HepG2 (cell line): ENCODE results near the gene RPL19. TPM values are rescaled to one million over a fixed set of nuclear protein-coding genes. Genes with fewer than 3 reads are reported as not detected.

ENCODE experiments used
- ATAC-seq: fragments of 200-7000 bp; cut with Tn5 transposase; 3 replicates; pipeline ENCODE4 v1.9.1; 2020; ENCODE audit warnings: mild to moderate bottlenecking, moderate library complexity
- BruUV-seq: library from RNA; stranded (reverse); fragments of 400-500 nt; replicated peaks from 2 replicates; lab custom pipeline; 2021; lab: Mats Ljungman, UMichigan
- CTCF ChIA-PET: fragments of 300-600 bp; formaldehyde crosslinking; extraction: SDS; loops from one replicate; lab custom pipeline; 2021; ENCODE audit warnings: low total read pairs, inconsistent platforms, low intra/inter-chr PET ratio; lab: Yijun Ruan, JAX
- POLR2A ChIA-PET: fragments of 350-600 bp; sonication (Branson Sonifier 250); formaldehyde crosslinking; loops from one replicate; lab custom pipeline; 2020; ENCODE audit warnings: antibody characterized with exemption, inconsistent platforms; lab: Yijun Ruan, JAX
- DNase-seq: peaks from one replicate; pipeline ENCODE4 v3.0.0-alpha.2; 2015; ENCODE audit warnings: low spot score
- FAIRE-seq: peaks from 3 replicates; lab custom pipeline; 2011; peaks lifted over from hg19 to GRCh38; lab: Jason Lieb, UNC
- H2AFZ ChIP-seq: one replicate; pipeline ENCODE4 v1.6.1; 2011; ENCODE audit warnings: low read length, inconsistent platforms
- H3K27ac ChIP-seq: fragments of 300-600 bp; 3 replicates; pipeline ENCODE4 v1.8.0; 2011; ENCODE audit warnings: mixed run types, mild to moderate bottlenecking, mixed read lengths, low read length, inconsistent platforms; ENCODE audit not compliant: insufficient read depth; ENCODE audit errors: extremely low read length
- H3K27me3 ChIP-seq, 2 experiments: fragments of 200-600 bp in 1 of 2; 2 replicates in 1 of 2; 3 replicates in 1 of 2; pipeline versions ENCODE4 v1.6.0 to v1.8.0; 2011; ENCODE audit warnings: low read length in 2 of 2, mild to moderate bottlenecking in 2 of 2, moderate library complexity in 2 of 2, inconsistent platforms in 1 of 2; ENCODE audit not compliant: insufficient read depth in 2 of 2, control insufficient read depth in 1 of 2
- H3K36me3 ChIP-seq, 2 experiments: fragments of 200-600 bp in 1 of 2; replicated peaks in 1 of 2; 2 replicates in 1 of 2; 3 replicates in 1 of 2; pipeline versions ENCODE4 v1.5.1 to v1.8.0; 2011; ENCODE audit warnings: low read length in 2 of 2, inconsistent platforms in 1 of 2; ENCODE audit not compliant: insufficient read depth in 2 of 2, control insufficient read depth in 1 of 2
- H3K4me1 ChIP-seq: 2 replicates; pipeline ENCODE4 v1.5.1; 2012; ENCODE audit warnings: low read length, inconsistent platforms; ENCODE audit not compliant: insufficient read depth
- H3K4me2 ChIP-seq: 2 replicates; pipeline ENCODE4 v1.6.0; 2011; ENCODE audit warnings: low read depth, low read length, inconsistent platforms
- H3K4me3 ChIP-seq, 3 experiments: fragments of 200-600 bp in 1 of 3; sonication (generic), shearing (Covaris generic) in 1 of 3; replicated peaks in 1 of 3; 2 replicates each; pipeline ENCODE4 v1.5.1; 2011 to 2016; ENCODE audit warnings: low read length in 3 of 3, inconsistent platforms in 2 of 3, low read depth in 2 of 3, mild to moderate bottlenecking in 2 of 3, control low read depth in 1 of 3, mixed read lengths in 1 of 3; ENCODE audit not compliant: insufficient read depth in 1 of 3
- H3K79me2 ChIP-seq: one replicate; pipeline ENCODE4 v1.6.1; 2011; ENCODE audit warnings: low read length, inconsistent platforms; ENCODE audit not compliant: insufficient read depth
- H3K9ac ChIP-seq: 2 replicates; pipeline ENCODE4 v1.6.0; 2011; ENCODE audit warnings: mild to moderate bottlenecking, low read depth, low read length, inconsistent platforms; ENCODE audit not compliant: insufficient read depth
- H3K9me3 ChIP-seq: 2 replicates; pipeline ENCODE4 v1.5.1; 2012; ENCODE audit warnings: mild to moderate bottlenecking, low read length
- H4K20me1 ChIP-seq: 2 replicates; pipeline ENCODE4 v1.6.0; 2011; ENCODE audit warnings: inconsistent platforms, mild to moderate bottlenecking, low read length, moderate library complexity; ENCODE audit not compliant: insufficient read depth
- KLF12 ChIP-seq: sonication (generic); formaldehyde crosslinking; IDR thresholded peaks from 2 replicates; pipeline ENCODE4 v1.4.0; 2020; ENCODE audit warnings: missing genetic modification reagents, borderline replicate concordance
- PLSCR1 ChIP-seq: sonication (generic); formaldehyde crosslinking; IDR thresholded peaks from 2 replicates; pipeline ENCODE4 v1.5.0; 2020; ENCODE audit warnings: missing genetic modification reagents, mild to moderate bottlenecking, borderline replicate concordance
- ZBTB20 ChIP-seq: sonication (generic); formaldehyde crosslinking; IDR thresholded peaks from 2 replicates; pipeline ENCODE4 v1.8.1; 2023; ENCODE audit warnings: missing genetic modification reagents, low read depth, mild to moderate bottlenecking, borderline replicate concordance
- ZBTB37 ChIP-seq: sonication (generic); formaldehyde crosslinking; IDR thresholded peaks from 2 replicates; pipeline ENCODE4 v1.4.0; 2020; ENCODE audit warnings: mild to moderate bottlenecking, missing genetic modification reagents
- ZFP41 ChIP-seq: sonication (generic); formaldehyde crosslinking; IDR thresholded peaks from 2 replicates; pipeline ENCODE4 v1.4.0; 2020; ENCODE audit warnings: mild to moderate bottlenecking, missing genetic modification reagents, borderline replicate concordance
- ZHX1 ChIP-seq: sonication (generic); formaldehyde crosslinking; IDR thresholded peaks from 2 replicates; pipeline ENCODE4 v1.8.1; 2022; ENCODE audit warnings: low read depth, mild to moderate bottlenecking, missing genetic modification reagents
- ZNF460 ChIP-seq: sonication (generic); formaldehyde crosslinking; IDR thresholded peaks from 2 replicates; pipeline ENCODE4 v1.5.1; 2020; ENCODE audit warnings: missing genetic modification reagents, mild to moderate bottlenecking, borderline replicate concordance
- ZNF607 ChIP-seq: sonication (generic); formaldehyde crosslinking; IDR thresholded peaks from 2 replicates; pipeline ENCODE4 v1.5.1; 2020; ENCODE audit warnings: missing genetic modification reagents, mild to moderate bottlenecking, borderline replicate concordance
- ZNF747 ChIP-seq: sonication (generic); formaldehyde crosslinking; IDR thresholded peaks from 2 replicates; pipeline ENCODE4 v1.8.1; 2023; ENCODE audit warnings: missing genetic modification reagents, mild to moderate bottlenecking, borderline replicate concordance
- WGBS: methylation state at CpG from one replicate; pipeline ENCODE4 v1.1.6; 2017; ENCODE audit warnings: low lambda C conversion rate; 5-methylcytosine and 5-hydroxymethylcytosine counted together
- in situ Hi-C: cut with HindIII; loops from 2 replicates; pipeline ENCODE4 v1.10.0; 2017; ENCODE audit warnings: low pct_unique_long_range_greater_than_20kb; ENCODE audit not compliant: extremely low pct_ligation_motif_present
- intact Hi-C: fragments of 100-400 bp; cut with micrococcal nuclease; formaldehyde crosslinking; loops from one replicate; pipeline ENCODE4 v1.10.0; 2022; ENCODE audit not compliant: unreplicated experiment
- polyA plus RNA-seq, 8 experiments: library from polyadenylated mRNA; depleted of rRNA in 3 of 8; stranded (reverse) in 7 of 8; unstranded in 1 of 8; fragments of >200 nt; fragmentation: Illumina TruSeq in 4 of 8; extraction: Trizol in 4 of 8; gene quantifications; 2 replicates each; pipeline versions ENCODE4 v1.2.1 to v1.2.3, GENCODE V29; 2011 to 2016; ENCODE audit warnings: low read depth in 4 of 8, missing spikeins in 1 of 8, mixed read lengths in 1 of 8; ENCODE audit not compliant: insufficient read depth in 1 of 8
- total RNA-seq, 5 experiments: library from RNA; depleted of rRNA; stranded (reverse); fragments of >200 nt; fragmentation: Illumina TruSeq; extraction: Trizol; gene quantifications; 2 replicates each; pipeline ENCODE4 v1.2.3, GENCODE V29; 2016; ENCODE audit warnings: low read depth in 1 of 5
- TF ChIP-seq, protein P1 (sequence below): sonication (generic); formaldehyde crosslinking; IDR thresholded peaks from 2 replicates; pipeline ENCODE4 v1.4.0; 2020; ENCODE audit warnings: low read depth, missing genetic modification reagents

Gene RPL19
- total and polyA plus RNA-seq, 2 of the 13 experiments (the other 11 are each of a cell fraction or from before 2014, with no cell fraction given), result 2,522 to 2,768 TPM

- TF ChIP-seq, protein P1, sequence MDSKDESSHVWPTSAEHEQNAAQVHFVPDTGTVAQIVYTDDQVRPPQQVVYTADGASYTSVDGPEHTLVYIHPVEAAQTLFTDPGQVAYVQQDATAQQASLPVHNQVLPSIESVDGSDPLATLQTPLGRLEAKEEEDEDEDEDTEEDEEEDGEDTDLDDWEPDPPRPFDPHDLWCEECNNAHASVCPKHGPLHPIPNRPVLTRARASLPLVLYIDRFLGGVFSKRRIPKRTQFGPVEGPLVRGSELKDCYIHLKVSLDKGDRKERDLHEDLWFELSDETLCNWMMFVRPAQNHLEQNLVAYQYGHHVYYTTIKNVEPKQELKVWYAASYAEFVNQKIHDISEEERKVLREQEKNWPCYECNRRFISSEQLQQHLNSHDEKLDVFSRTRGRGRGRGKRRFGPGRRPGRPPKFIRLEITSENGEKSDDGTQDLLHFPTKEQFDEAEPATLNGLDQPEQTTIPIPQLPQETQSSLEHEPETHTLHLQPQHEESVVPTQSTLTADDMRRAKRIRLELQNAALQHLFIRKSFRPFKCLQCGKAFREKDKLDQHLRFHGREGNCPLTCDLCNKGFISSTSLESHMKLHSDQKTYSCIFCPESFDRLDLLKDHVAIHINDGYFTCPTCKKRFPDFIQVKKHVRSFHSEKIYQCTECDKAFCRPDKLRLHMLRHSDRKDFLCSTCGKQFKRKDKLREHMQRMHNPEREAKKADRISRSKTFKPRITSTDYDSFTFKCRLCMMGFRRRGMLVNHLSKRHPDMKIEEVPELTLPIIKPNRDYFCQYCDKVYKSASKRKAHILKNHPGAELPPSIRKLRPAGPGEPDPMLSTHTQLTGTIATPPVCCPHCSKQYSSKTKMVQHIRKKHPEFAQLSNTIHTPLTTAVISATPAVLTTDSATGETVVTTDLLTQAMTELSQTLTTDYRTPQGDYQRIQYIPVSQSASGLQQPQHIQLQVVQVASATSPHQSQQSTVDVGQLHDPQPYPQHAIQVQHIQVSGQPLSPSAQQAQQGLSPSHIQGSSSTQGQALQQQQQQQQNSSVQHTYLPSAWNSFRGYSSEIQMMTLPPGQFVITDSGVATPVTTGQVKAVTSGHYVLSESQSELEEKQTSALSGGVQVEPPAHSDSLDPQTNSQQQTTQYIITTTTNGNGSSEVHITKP (CRISPR knock-in tag), result peak; percentile 53; the same call in 1 of the 2 replicates
These were observed 5.0 kb upstream of the RPL19 start (continued) for GRCh38 chr17:39194985-39195524.

DNA sequence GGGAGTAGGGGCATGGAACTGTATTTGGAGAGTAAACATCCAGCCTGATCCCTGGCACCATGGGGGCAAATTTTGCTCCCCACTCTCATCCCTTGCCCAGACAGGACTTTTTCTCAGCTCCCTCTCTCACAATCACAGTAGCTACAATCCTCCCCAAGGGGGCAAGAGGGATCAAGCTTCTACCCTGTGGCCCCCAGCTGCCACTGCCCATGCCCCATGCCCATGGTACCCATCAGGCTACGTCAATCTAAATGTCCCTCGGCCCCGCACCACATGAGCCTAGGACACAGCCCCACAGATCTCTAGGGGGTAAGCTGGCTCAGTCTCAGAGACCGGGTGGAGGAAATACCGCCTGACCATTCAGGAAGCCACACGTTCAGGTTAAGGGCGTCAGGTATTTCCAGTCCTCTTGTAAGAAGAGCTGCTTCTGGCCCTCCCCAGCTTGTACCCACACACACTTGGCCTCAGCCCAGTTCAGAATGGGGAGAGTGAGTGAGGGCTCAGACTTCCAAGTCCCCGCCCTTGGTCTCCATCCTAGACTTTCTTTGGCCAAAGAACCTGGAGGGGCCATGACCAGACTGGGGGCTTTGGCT lies 4.4 kb upstream of the RPL19 start:
- peaks cover 43% of the 10 kb centered on the region for H3K4me1 ChIP-seq
- no peak overlapping the region for H3K9ac ChIP-seq
- in situ Hi-C loops (no loop called here), intact Hi-C loops (no loop called here)
- H3K79me2 ChIP-seq, result peaks cover 5% of the 10 kb centered on the region
- no peak overlapping the region for H3K4me3 ChIP-seq
- H3K27ac ChIP-seq, result no peak overlapping the region
- FAIRE-seq, result no peak
- no peaks in the 10 kb centered on the region; a peak in 1 of 5 replicates for H3K27me3 ChIP-seq
- no peak overlapping the region for H2AFZ ChIP-seq
- H3K4me2 ChIP-seq, result no peak overlapping the region
- BruUV-seq, result no TSS peak
- CTCF ChIA-PET, result interaction anchor here (1.0 kb wide), 1 partner anchor 44 kb away, joined by 3 read pairs; no protein-coding TSS in a partner anchor
- WGBS, result 73% methylated on average over 8 of the region's 8 CpGs
- ATAC-seq, result no peak
- POLR2A ChIA-PET, result no interaction called here
- no peaks in the 10 kb centered on the region for H4K20me1 ChIP-seq
- no peaks in the 10 kb centered on the region for H3K9me3 ChIP-seq
- H3K36me3 ChIP-seq, result no peaks in the 10 kb centered on the region
- no peak for DNase-seq
- TF ChIP-seq ZNF747 (CRISPR knock-in tag) (no peak), KLF12 (no peak), ZHX1 (CRISPR knock-in tag) (no peak), ZBTB37 (CRISPR knock-in tag) (no peak), ZNF607 (no peak), ZFP41 (CRISPR knock-in tag) (no peak), ZBTB20 (no peak), ZNF460 (CRISPR knock-in tag) (no peak), PLSCR1 (CRISPR knock-in tag) (no peak)
